Endothelial cell of umbilical vein (primary cell): ENCODE data around the gene PRKCI. TPM values are rescaled to one million over a fixed set of nuclear protein-coding genes. Genes with fewer than 3 reads are reported as not detected.

Experiments used
- BruUV-seq: library from RNA; stranded (reverse); fragments of 400-500 nt; replicated peaks from 2 replicates; lab custom pipeline; 2021; lab: Mats Ljungman, UMichigan
- CTCF ChIA-PET: fragments of 300-600, 350-600 bp; sonication (Branson Sonifier 250); formaldehyde crosslinking; loops from one replicate; lab custom pipeline; 2021; ENCODE audit warnings: antibody characterized with exemption, inconsistent platforms; lab: Charles Lee
- POLR2A ChIA-PET: fragments of 300-600, 350-600 bp; sonication (Branson Sonifier 250); formaldehyde crosslinking; loops from one replicate; lab custom pipeline; 2021; ENCODE audit warnings: antibody characterized with exemption, inconsistent platforms; lab: Charles Lee
- DNase-seq: peaks from one replicate; pipeline ENCODE4 v3.0.0-alpha.2; 2011; ENCODE audit warnings: low read depth, low spot score
- FAIRE-seq: peaks from 2 replicates; lab custom pipeline; 2011; peaks lifted over from hg19 to GRCh38; lab: Jason Lieb, UNC
- H2AFZ ChIP-seq: 2 replicates; pipeline ENCODE4 v1.6.0; 2012; ENCODE audit warnings: low read depth, low read length, control low read depth, inconsistent platforms
- H3K27ac ChIP-seq: 2 replicates; pipeline ENCODE4 v1.5.1; 2011; ENCODE audit warnings: low read depth, mild to moderate bottlenecking, control low read depth, low read length, moderate library complexity; ENCODE audit not compliant: insufficient read depth
- H3K27me3 ChIP-seq, 2 experiments: 2 replicates each; pipeline versions ENCODE4 v1.6.0 to v1.6.1; 2011; ENCODE audit warnings: low read length in 2 of 2, mixed read lengths in 1 of 2; ENCODE audit not compliant: control insufficient read depth in 2 of 2, insufficient read depth in 2 of 2
- H3K36me3 ChIP-seq, 2 experiments: 2 replicates in 1 of 2; 3 replicates in 1 of 2; pipeline ENCODE4 v1.5.1; 2011; ENCODE audit warnings: low read length in 2 of 2, mild to moderate bottlenecking in 1 of 2, moderate library complexity in 1 of 2; ENCODE audit not compliant: control insufficient read depth in 2 of 2, insufficient read depth in 2 of 2; ENCODE audit errors: extremely low read depth in 1 of 2
- H3K4me1 ChIP-seq: 3 replicates; pipeline ENCODE4 v1.5.1; 2011; ENCODE audit warnings: mild to moderate bottlenecking, low read length; ENCODE audit not compliant: control insufficient read depth, insufficient read depth; ENCODE audit errors: extremely low read depth
- H3K4me2 ChIP-seq: 2 replicates; pipeline ENCODE4 v1.6.1; 2011; ENCODE audit warnings: low read length, control low read depth, mixed read lengths; ENCODE audit not compliant: insufficient read depth
- H3K4me3 ChIP-seq, 3 experiments: fragments of 200-600 bp in 1 of 3; sonication (generic), shearing (Covaris generic) in 1 of 3; replicated peaks in 1 of 3; 2 replicates each; pipeline ENCODE4 v1.5.1; 2011 to 2016; ENCODE audit warnings: control low read depth in 3 of 3, low read length in 3 of 3, mild to moderate bottlenecking in 2 of 3, inconsistent platforms in 1 of 3, low read depth in 1 of 3, moderate library complexity in 1 of 3; ENCODE audit not compliant: insufficient read depth in 1 of 3
- H3K79me2 ChIP-seq: 2 replicates; pipeline ENCODE4 v1.6.0; 2012; ENCODE audit warnings: low read length, inconsistent platforms; ENCODE audit not compliant: control insufficient read depth, insufficient read depth
- H3K9ac ChIP-seq: replicated peaks from 2 replicates; pipeline ENCODE3; 2011; ENCODE audit warnings: low read length, control low read depth; ENCODE audit not compliant: insufficient read depth; ENCODE audit errors: extremely low read depth
- H3K9me1 ChIP-seq: replicated peaks from 3 replicates; pipeline ENCODE4 v1.6.0; 2011; ENCODE audit warnings: mild to moderate bottlenecking, low read length; ENCODE audit not compliant: control insufficient read depth, insufficient read depth; ENCODE audit errors: extremely low read depth
- H3K9me3 ChIP-seq: replicated peaks from 2 replicates; pipeline ENCODE4 v1.5.1; 2012; ENCODE audit warnings: low read length, inconsistent platforms; ENCODE audit not compliant: control insufficient read depth, insufficient read depth
- H4K20me1 ChIP-seq: replicated peaks from 2 replicates; pipeline ENCODE3; 2011; ENCODE audit warnings: mild to moderate bottlenecking, low read length; ENCODE audit not compliant: control insufficient read depth, insufficient read depth; ENCODE audit errors: extremely low read depth
- EZH2 ChIP-seq: IDR thresholded peaks from 2 replicates; pipeline ENCODE4 v1.6.1; 2012; ENCODE audit warnings: borderline replicate concordance, low read depth, mild to moderate bottlenecking, moderate library complexity, low read length, inconsistent platforms; ENCODE audit not compliant: severe bottlenecking
- FOS ChIP-seq: IDR thresholded peaks from 2 replicates; pipeline ENCODE4 v1.6.1; 2011; ENCODE audit warnings: mild to moderate bottlenecking, low read length, moderate library complexity, borderline replicate concordance; ENCODE audit not compliant: insufficient read depth
- GATA2 ChIP-seq: IDR thresholded peaks from 2 replicates; pipeline ENCODE4 v1.7.0; 2011; ENCODE audit warnings: low read depth, mild to moderate bottlenecking, moderate library complexity, mixed read lengths, low read length; ENCODE audit not compliant: insufficient read length, insufficient read depth
- JUN ChIP-seq: IDR thresholded peaks from 2 replicates; pipeline ENCODE4 v1.6.1; 2011; ENCODE audit warnings: borderline replicate concordance, low read depth; ENCODE audit not compliant: insufficient read length, insufficient read depth
- MYC ChIP-seq: IDR thresholded peaks from one replicate; pipeline ENCODE4 v1.6.1; 2011; ENCODE audit warnings: mild to moderate bottlenecking, low read depth, low read length
- POLR2A ChIP-seq: IDR thresholded peaks from 2 replicates; pipeline ENCODE4 v1.6.1; 2012; ENCODE audit warnings: low read depth, mild to moderate bottlenecking, control low read depth, low read length
- POLR2AphosphoS5 ChIP-seq: IDR thresholded peaks from 2 replicates; pipeline ENCODE4 v1.6.1; 2012; ENCODE audit warnings: low read depth, mild to moderate bottlenecking, control low read depth, low read length, moderate library complexity; ENCODE audit not compliant: insufficient read depth
- dilution Hi-C: fragments of 300-500 bp; cut with MboI; formaldehyde crosslinking; loops from one replicate; pipeline ENCODE4 v1.15.0; 2019; ENCODE audit warnings: low sequenced_read_pairs; ENCODE audit not compliant: extremely low pct_ligation_motif_present
- intact Hi-C: fragments of 100-400 bp; cut with micrococcal nuclease; formaldehyde crosslinking; loops from one replicate; pipeline ENCODE4 v1.10.0; 2022
- polyA plus RNA-seq, 4 experiments: library from polyadenylated mRNA; depleted of rRNA in 3 of 4; stranded (reverse) in 3 of 4; unstranded in 1 of 4; fragments of >200 nt; gene quantifications; 2 replicates each; pipeline versions ENCODE4 v1.2.1 to v1.2.3, GENCODE V29; 2011 to 2012; ENCODE audit warnings: missing spikeins in 1 of 4
- total RNA-seq: library from RNA; stranded (reverse); gene quantifications from 2 replicates; pipeline ENCODE4 v1.2.3, GENCODE V29; 2021
- TF ChIP-seq, protein P1 (sequence below): IDR thresholded peaks from 2 replicates; pipeline ENCODE4 v1.6.1; 2011; ENCODE audit not compliant: insufficient read depth, insufficient read length
- TF ChIP-seq, protein P2 (sequence below), 2 donors: IDR thresholded peaks; 1 replicate in 1 of 2; 2 replicates in 1 of 2; pipeline ENCODE4 v1.5.1; 2011; ENCODE audit warnings: low read length in 2 of 2, mild to moderate bottlenecking in 2 of 2, moderate library complexity in 2 of 2, control low read depth in 1 of 2, inconsistent platforms in 1 of 2, low read depth in 1 of 2; ENCODE audit not compliant: insufficient read depth in 1 of 2; ENCODE audit errors: extremely low read depth in 1 of 2

PRKCI gene
- total and polyA plus RNA-seq, 2 donors (not counting 3 experiments of a cell fraction or from before 2014, with no cell fraction given), result 7.1 to 23.9 TPM

DNA sequence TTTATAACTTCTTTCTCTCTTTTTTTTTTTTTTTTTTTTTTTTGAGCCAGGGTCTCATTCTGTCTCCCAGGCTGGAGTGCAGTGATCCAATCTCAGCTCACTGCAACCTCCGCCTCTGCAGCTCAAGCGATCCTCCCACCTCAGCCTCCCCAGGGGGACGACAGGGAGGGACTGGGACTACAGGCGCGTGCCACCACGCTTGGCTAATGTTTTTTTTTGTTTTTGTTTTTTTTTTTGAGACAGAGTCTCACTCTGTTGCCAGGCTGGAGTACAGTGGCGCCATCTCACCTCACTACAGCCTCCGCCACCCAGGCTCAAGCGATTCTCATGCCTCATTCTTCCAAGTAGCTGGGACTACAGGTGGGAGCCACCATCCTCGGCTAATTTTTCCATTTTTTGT lies 17.7 kb upstream of the PRKCI start:
- ChIA-PET POLR2A (no interaction called here), CTCF (interaction anchor here (1.1 to 1.9 kb wide), 3 partner anchors 16 to 210 kb away, joined by 3 to 10 read pairs (median 5); partner anchors contain the start of gene PRKCI)
- H3K4me2 ChIP-seq, result no peak overlapping the region
- DNase-seq (no peak), FAIRE-seq (no peak)
- H2AFZ ChIP-seq, result no peak overlapping the region
- no peak overlapping the region for H3K27ac ChIP-seq
- no peaks in the 10 kb centered on the region for H4K20me1 ChIP-seq
- H3K27me3 ChIP-seq, result peaks cover 4 to 5% of the 10 kb centered on the region in 2 experiments
- H3K9me3 ChIP-seq, result no peaks in the 10 kb centered on the region
- no peaks in the 10 kb centered on the region for H3K9me1 ChIP-seq
- no peak overlapping the region for H3K9ac ChIP-seq
- intact Hi-C loops (no loop called here), dilution Hi-C loops (no loop called here)
- H3K4me1 ChIP-seq, result no peaks in the 10 kb centered on the region
- H3K79me2 ChIP-seq, result no peaks in the 10 kb centered on the region
- TF ChIP-seq POLR2A (no peak), FOS (no peak), GATA2 (no peak), MYC (no peak), EZH2 (no peak), POLR2AphosphoS5 (no peak), JUN (no peak)
- TF ChIP-seq, protein P1, sequence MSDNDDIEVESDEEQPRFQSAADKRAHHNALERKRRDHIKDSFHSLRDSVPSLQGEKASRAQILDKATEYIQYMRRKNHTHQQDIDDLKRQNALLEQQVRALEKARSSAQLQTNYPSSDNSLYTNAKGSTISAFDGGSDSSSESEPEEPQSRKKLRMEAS, result no peak
- TF ChIP-seq, protein P2, sequence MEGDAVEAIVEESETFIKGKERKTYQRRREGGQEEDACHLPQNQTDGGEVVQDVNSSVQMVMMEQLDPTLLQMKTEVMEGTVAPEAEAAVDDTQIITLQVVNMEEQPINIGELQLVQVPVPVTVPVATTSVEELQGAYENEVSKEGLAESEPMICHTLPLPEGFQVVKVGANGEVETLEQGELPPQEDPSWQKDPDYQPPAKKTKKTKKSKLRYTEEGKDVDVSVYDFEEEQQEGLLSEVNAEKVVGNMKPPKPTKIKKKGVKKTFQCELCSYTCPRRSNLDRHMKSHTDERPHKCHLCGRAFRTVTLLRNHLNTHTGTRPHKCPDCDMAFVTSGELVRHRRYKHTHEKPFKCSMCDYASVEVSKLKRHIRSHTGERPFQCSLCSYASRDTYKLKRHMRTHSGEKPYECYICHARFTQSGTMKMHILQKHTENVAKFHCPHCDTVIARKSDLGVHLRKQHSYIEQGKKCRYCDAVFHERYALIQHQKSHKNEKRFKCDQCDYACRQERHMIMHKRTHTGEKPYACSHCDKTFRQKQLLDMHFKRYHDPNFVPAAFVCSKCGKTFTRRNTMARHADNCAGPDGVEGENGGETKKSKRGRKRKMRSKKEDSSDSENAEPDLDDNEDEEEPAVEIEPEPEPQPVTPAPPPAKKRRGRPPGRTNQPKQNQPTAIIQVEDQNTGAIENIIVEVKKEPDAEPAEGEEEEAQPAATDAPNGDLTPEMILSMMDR (IDR thresholded peaks at IDR 0.05; ENCODE audit: extremely low read depth in 1 of 2, insufficient read depth in 1 of 2, low read depth in 1 of 2, low read length in 2 of 2), result no peak
- no peak overlapping the region for H3K4me3 ChIP-seq
- BruUV-seq, result no TSS peak
- H3K36me3 ChIP-seq, result no peaks in the 10 kb centered on the region
